SK-N-SH treated with all-trans-retinoic acid at 6 μM for 48 hours (cell line): ENCODE measurements around the gene RAP2B.

Experiments
- ATAC-seq: fragments of 200-7000 bp; cut with Tn5 transposase; 3 replicates; pipeline ENCODE4 v1.9.1; 2020; ENCODE audit warnings: mild to moderate bottlenecking, moderate library complexity
- ARNTL ChIP-seq: fragments of 450-650 bp; formaldehyde crosslinking; IDR thresholded peaks from 2 replicates; pipeline ENCODE4 v1.5.0; 2020; ENCODE audit warnings: low read depth, mild to moderate bottlenecking, moderate library complexity, borderline replicate concordance
- BACH2 ChIP-seq: fragments of 250-450 bp; sonication (Bioruptor Pico); IDR thresholded peaks from 2 replicates; pipeline ENCODE4 v1.9.0; 2021; ENCODE audit warnings: mild to moderate bottlenecking, borderline replicate concordance
- CSDC2 ChIP-seq: fragments of 250-450 bp; sonication (Bioruptor Pico); IDR thresholded peaks from 2 replicates; pipeline ENCODE4 v1.5.0; 2020; ENCODE audit warnings: mild to moderate bottlenecking, moderate library complexity
- ESRRG ChIP-seq: fragments of 250-450 bp; sonication (Bioruptor Pico); IDR thresholded peaks from 2 replicates; pipeline ENCODE4 v1.6.1; 2021; ENCODE audit warnings: mild to moderate bottlenecking
- GLIS3 ChIP-seq: fragments of 250-450 bp; sonication (Bioruptor Pico); IDR thresholded peaks from 2 replicates; pipeline ENCODE4 v1.5.0; 2020; ENCODE audit warnings: mild to moderate bottlenecking, moderate library complexity
- ISL1 ChIP-seq: fragments of 250-450 bp; sonication (Bioruptor Pico); IDR thresholded peaks from 2 replicates; pipeline ENCODE4 v2.1.2; 2022; ENCODE audit warnings: mild to moderate bottlenecking, moderate library complexity
- OSR1 ChIP-seq: fragments of 250-450 bp; sonication (Bioruptor Pico); IDR thresholded peaks from 2 replicates; pipeline ENCODE4 v1.8.0; 2022; ENCODE audit warnings: moderate library complexity, mild to moderate bottlenecking, inconsistent platforms
- PPARA ChIP-seq: fragments of 250-450 bp; sonication (Bioruptor Pico); IDR thresholded peaks from 2 replicates; pipeline ENCODE4 v1.5.0; 2020; ENCODE audit warnings: mild to moderate bottlenecking, borderline replicate concordance
- RARB ChIP-seq: fragments of 250-450 bp; sonication (Bioruptor Pico); IDR thresholded peaks from 2 replicates; pipeline ENCODE4 v1.8.0; 2021; ENCODE audit warnings: mild to moderate bottlenecking, moderate library complexity
- SNAI2 ChIP-seq: fragments of 250-450 bp; sonication (Bioruptor Pico); IDR thresholded peaks from 2 replicates; pipeline ENCODE4 v1.5.0; 2020; ENCODE audit warnings: mild to moderate bottlenecking, moderate library complexity
- TOX ChIP-seq: fragments of 250-450 bp; sonication (Bioruptor Pico); IDR thresholded peaks from 2 replicates; pipeline ENCODE4 v1.8.0; 2021; ENCODE audit warnings: mild to moderate bottlenecking, moderate library complexity, borderline replicate concordance
- ZC3H10 ChIP-seq: fragments of 250-450 bp; sonication (Bioruptor Pico); IDR thresholded peaks from 2 replicates; pipeline ENCODE4 v1.5.1; 2021; ENCODE audit warnings: mild to moderate bottlenecking, moderate library complexity
- ZFP3 ChIP-seq: fragments of 250-450 bp; sonication (Bioruptor Pico); IDR thresholded peaks from 2 replicates; pipeline ENCODE4 v1.5.0; 2020; ENCODE audit warnings: mild to moderate bottlenecking, moderate library complexity
- ZFP30 ChIP-seq: fragments of 450-650 bp; formaldehyde crosslinking; IDR thresholded peaks from 2 replicates; pipeline ENCODE4 v1.5.0; 2022; ENCODE audit warnings: mild to moderate bottlenecking, moderate library complexity
- ZNF565 ChIP-seq: fragments of 450-650 bp; formaldehyde crosslinking; conservative IDR thresholded peaks from 2 replicates; pipeline ENCODE4 v1.5.0; 2020; ENCODE audit warnings: low read depth, mild to moderate bottlenecking, moderate library complexity
- ZNF70 ChIP-seq: fragments of 450-650 bp; formaldehyde crosslinking; IDR thresholded peaks from 2 replicates; pipeline ENCODE4 v1.5.0; 2020; ENCODE audit warnings: mild to moderate bottlenecking, moderate library complexity
- TF ChIP-seq, protein P1 (sequence below): fragments of 250-450 bp; sonication (Bioruptor Pico); IDR thresholded peaks from 2 replicates; pipeline ENCODE4 v1.8.0; 2020; ENCODE audit warnings: mild to moderate bottlenecking, moderate library complexity, borderline replicate concordance
- TF ChIP-seq, protein P2 (sequence below): fragments of 250-450 bp; sonication (Bioruptor Pico); IDR thresholded peaks from 2 replicates; pipeline ENCODE4 v1.8.0; 2021; ENCODE audit warnings: low read depth, mild to moderate bottlenecking, moderate library complexity, borderline replicate concordance
- TF ChIP-seq, protein P3 (sequence below): fragments of 250-450 bp; sonication (Bioruptor Pico); IDR thresholded peaks from 2 replicates; pipeline ENCODE4 v1.5.1; 2020; ENCODE audit warnings: low read depth, mild to moderate bottlenecking, moderate library complexity
- TF ChIP-seq, protein P4 (sequence below): fragments of 250-450 bp; sonication (Bioruptor Pico); IDR thresholded peaks from 2 replicates; pipeline ENCODE4 v1.5.1; 2021; ENCODE audit warnings: mild to moderate bottlenecking, moderate library complexity

RAP2B gene

DNA sequence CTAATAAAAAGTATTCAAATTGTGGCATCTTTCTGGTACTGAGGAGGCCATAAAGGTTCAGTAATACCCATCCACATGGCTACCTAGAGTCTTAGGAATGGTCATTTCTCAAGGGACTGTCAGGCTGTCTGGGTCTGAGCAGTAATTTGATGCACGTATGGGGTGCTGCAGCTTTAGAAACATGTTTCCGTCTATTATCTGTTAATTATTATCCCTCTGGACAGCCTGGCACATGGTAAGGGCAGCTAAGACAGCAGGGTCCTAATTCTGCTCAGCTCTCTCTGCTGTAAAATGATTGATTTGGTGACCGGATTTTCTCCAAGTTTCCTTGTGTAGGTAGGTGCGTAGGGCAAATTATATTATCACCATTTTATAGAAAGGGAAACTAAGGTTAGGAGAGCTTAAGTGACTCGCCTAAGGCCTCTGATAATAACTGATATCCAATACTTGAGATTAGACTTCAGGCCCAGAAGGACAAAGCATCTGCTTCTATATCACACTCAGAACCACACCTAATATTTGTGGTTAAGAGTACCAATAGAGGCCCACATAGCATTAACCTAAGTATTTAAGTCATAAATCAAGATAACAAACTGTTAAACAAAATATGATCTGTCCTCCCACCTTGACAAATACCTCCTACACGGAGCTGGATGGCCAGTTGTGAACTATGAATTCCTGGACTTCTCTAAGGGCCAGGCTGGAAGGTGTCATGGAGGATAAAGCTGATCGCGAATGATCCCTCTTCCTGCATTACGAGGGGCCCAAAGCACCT, 2.9 kb upstream of the RAP2B start:
- TF ChIP-seq, protein P1, sequence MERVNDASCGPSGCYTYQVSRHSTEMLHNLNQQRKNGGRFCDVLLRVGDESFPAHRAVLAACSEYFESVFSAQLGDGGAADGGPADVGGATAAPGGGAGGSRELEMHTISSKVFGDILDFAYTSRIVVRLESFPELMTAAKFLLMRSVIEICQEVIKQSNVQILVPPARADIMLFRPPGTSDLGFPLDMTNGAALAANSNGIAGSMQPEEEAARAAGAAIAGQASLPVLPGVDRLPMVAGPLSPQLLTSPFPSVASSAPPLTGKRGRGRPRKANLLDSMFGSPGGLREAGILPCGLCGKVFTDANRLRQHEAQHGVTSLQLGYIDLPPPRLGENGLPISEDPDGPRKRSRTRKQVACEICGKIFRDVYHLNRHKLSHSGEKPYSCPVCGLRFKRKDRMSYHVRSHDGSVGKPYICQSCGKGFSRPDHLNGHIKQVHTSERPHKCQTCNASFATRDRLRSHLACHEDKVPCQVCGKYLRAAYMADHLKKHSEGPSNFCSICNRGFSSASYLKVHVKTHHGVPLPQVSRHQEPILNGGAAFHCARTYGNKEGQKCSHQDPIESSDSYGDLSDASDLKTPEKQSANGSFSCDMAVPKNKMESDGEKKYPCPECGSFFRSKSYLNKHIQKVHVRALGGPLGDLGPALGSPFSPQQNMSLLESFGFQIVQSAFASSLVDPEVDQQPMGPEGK (CRISPR knock-in tag): no peak
- TF ChIP-seq PPARA (CRISPR knock-in tag) (no peak), ZFP3 (no peak), ISL1 (CRISPR knock-in tag) (no peak), SNAI2 (CRISPR knock-in tag) (no peak), BACH2 (CRISPR knock-in tag) (no peak), ARNTL (no peak), ZC3H10 (CRISPR knock-in tag) (no peak), GLIS3 (CRISPR knock-in tag) (no peak), ZNF70 (CRISPR knock-in tag) (no peak), TOX (CRISPR knock-in tag) (no peak), ZFP30 (CRISPR knock-in tag) (no peak), ZNF565 (CRISPR knock-in tag) (no peak), RARB (CRISPR knock-in tag) (no peak)
- TF ChIP-seq, protein P2, sequence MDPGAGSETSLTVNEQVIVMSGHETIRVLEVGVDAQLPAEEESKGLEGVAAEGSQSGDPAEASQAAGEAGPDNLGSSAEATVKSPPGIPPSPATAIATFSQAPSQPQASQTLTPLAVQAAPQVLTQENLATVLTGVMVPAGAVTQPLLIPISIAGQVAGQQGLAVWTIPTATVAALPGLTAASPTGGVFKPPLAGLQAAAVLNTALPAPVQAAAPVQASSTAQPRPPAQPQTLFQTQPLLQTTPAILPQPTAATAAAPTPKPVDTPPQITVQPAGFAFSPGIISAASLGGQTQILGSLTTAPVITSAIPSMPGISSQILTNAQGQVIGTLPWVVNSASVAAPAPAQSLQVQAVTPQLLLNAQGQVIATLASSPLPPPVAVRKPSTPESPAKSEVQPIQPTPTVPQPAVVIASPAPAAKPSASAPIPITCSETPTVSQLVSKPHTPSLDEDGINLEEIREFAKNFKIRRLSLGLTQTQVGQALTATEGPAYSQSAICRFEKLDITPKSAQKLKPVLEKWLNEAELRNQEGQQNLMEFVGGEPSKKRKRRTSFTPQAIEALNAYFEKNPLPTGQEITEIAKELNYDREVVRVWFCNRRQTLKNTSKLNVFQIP (CRISPR knock-in tag): no peak
- TF ChIP-seq, protein P3, sequence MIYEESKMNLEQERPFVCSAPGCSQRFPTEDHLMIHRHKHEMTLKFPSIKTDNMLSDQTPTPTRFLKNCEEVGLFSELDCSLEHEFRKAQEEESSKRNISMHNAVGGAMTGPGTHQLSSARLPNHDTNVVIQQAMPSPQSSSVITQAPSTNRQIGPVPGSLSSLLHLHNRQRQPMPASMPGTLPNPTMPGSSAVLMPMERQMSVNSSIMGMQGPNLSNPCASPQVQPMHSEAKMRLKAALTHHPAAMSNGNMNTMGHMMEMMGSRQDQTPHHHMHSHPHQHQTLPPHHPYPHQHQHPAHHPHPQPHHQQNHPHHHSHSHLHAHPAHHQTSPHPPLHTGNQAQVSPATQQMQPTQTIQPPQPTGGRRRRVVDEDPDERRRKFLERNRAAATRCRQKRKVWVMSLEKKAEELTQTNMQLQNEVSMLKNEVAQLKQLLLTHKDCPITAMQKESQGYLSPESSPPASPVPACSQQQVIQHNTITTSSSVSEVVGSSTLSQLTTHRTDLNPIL (CRISPR knock-in tag): no peak
- TF ChIP-seq, all 23 proteins: peak for 0
- ATAC-seq: no peak

DNA sequence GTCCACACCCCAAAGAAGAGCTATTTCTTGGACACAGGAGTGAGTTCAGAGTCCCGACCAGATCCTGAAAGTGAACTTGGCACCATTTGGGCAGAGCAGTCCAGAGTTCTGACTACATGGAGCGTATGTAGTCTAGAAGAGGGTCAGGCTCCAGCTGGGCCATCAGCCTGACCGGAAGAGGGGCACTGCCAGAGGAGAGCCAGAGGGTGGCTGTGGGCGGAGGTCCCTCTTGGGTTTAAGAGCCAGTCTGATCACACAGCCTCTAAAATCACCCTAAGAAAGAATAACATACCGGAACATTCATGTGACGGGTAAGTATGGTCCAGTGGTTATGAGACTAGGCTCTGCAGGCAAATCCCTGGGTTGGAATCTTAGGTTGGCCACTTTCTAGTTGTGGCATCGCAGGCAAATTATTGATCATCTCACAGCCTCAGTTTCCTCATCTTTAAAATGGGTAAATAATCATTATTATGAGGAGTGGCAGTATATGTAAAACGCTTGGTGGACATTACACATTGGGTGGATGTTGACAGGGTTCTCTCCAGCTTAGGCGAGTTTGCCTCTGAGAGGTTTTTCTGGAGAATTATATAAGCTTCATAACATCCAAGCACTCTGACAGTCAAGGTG, 2.1 kb upstream of the RAP2B start:
- no peak for ATAC-seq
- TF ChIP-seq, protein P3 (CRISPR knock-in tag): no peak
- TF ChIP-seq ISL1 (CRISPR knock-in tag) (no peak), ZFP30 (CRISPR knock-in tag) (no peak), RARB (CRISPR knock-in tag) (no peak), ZNF70 (CRISPR knock-in tag) (no peak), ESRRG (CRISPR knock-in tag) (no peak), ZNF565 (CRISPR knock-in tag) (no peak), PPARA (CRISPR knock-in tag) (no peak), CSDC2 (CRISPR knock-in tag) (no peak), ZFP3 (no peak), OSR1 (no peak), ARNTL (no peak), GLIS3 (CRISPR knock-in tag) (no peak)
- TF ChIP-seq, protein P4, sequence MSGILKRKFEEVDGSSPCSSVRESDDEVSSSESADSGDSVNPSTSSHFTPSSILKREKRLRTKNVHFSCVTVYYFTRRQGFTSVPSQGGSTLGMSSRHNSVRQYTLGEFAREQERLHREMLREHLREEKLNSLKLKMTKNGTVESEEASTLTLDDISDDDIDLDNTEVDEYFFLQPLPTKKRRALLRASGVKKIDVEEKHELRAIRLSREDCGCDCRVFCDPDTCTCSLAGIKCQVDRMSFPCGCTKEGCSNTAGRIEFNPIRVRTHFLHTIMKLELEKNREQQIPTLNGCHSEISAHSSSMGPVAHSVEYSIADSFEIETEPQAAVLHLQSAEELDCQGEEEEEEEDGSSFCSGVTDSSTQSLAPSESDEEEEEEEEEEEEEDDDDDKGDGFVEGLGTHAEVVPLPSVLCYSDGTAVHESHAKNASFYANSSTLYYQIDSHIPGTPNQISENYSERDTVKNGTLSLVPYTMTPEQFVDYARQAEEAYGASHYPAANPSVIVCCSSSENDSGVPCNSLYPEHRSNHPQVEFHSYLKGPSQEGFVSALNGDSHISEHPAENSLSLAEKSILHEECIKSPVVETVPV (CRISPR knock-in tag): no peak
- TF ChIP-seq, protein P2 (CRISPR knock-in tag): no peak
